ENCODE data around the gene BAZ2B.

BAZ2B gene

DNA sequence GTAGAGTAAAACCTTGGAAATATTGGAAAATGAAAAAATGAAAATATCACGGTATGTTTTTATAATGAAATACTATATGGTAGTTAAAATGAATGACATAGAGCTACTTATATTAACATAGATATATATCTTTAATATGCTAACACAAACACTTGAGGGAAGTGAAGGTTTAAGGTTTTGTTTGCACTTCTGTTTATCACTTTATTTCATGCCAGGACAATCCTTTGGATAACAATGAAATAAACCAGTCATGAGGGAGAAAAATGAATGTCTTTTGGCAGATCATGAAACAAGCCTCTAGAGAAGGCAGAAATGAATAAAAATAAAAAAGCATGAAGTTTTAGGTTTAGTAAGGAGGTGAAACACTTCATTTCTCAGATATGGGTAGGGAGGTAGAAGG lies 89.9 kb downstream of the BAZ2B start:
- no peak overlapping the region for H3K4me3 ChIP-seq (ENCODE audit: control insufficient read depth, low read depth, low read length)
- TF ChIP-seq, protein P1, sequence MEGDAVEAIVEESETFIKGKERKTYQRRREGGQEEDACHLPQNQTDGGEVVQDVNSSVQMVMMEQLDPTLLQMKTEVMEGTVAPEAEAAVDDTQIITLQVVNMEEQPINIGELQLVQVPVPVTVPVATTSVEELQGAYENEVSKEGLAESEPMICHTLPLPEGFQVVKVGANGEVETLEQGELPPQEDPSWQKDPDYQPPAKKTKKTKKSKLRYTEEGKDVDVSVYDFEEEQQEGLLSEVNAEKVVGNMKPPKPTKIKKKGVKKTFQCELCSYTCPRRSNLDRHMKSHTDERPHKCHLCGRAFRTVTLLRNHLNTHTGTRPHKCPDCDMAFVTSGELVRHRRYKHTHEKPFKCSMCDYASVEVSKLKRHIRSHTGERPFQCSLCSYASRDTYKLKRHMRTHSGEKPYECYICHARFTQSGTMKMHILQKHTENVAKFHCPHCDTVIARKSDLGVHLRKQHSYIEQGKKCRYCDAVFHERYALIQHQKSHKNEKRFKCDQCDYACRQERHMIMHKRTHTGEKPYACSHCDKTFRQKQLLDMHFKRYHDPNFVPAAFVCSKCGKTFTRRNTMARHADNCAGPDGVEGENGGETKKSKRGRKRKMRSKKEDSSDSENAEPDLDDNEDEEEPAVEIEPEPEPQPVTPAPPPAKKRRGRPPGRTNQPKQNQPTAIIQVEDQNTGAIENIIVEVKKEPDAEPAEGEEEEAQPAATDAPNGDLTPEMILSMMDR (IDR thresholded peaks at IDR 0.05; ENCODE audit: control insufficient read depth, insufficient read depth, low read depth, low read length, missing control alignments) = no peak
- DNase-seq (ENCODE audit: low read depth) = no peak

DNA sequence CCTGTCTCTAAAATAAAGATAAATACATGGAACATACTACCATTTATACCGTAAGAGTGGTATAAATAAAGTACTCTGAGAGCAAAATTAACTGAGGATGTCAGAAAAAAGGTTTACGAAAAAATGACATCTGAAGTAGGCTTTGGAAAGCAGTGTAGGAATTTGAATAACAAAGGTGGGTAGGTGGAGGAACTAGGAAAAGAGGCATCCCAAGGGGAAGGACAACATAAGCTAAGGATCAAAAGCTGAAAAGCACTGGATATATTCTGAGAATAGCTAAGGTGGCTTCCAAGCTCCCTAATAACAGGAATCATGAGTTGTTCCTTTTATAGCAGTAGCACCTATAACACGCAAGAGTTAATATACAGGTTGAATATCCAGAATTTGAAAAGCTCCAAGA lies 91.3 kb downstream of the BAZ2B start:
- DNase-seq (ENCODE audit: low read depth) = no peak
- TF ChIP-seq, protein P1 (IDR thresholded peaks at IDR 0.05; ENCODE audit: control insufficient read depth, insufficient read depth, low read depth, low read length, missing control alignments) = no peak
- no peak overlapping the region for H3K4me3 ChIP-seq (ENCODE audit: control insufficient read depth, low read depth, low read length)

DNA sequence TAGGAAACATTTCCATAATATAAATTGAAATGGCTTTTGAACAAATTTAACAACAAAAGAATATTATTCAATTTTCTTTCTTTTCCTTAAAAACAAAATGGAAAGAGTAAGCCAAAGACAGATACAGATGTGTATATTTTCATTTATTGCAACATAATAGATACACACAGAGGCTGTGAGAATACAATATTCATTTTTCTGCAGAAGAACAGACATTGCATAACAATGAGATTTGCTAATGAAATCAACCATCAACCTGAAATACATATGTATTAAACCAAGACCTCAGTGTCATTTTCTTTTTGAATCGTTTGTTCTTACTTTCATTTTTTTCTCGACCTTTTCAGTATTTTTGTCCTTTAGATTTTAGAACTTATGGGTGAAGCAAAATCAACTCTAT lies 95.1 kb downstream of the BAZ2B start:
- TF ChIP-seq, protein P1 (IDR thresholded peaks at IDR 0.05; ENCODE audit: control insufficient read depth, insufficient read depth, low read depth, low read length, missing control alignments) = no peak
- no peak overlapping the region for H3K4me3 ChIP-seq (ENCODE audit: control insufficient read depth, low read depth, low read length)

DNA sequence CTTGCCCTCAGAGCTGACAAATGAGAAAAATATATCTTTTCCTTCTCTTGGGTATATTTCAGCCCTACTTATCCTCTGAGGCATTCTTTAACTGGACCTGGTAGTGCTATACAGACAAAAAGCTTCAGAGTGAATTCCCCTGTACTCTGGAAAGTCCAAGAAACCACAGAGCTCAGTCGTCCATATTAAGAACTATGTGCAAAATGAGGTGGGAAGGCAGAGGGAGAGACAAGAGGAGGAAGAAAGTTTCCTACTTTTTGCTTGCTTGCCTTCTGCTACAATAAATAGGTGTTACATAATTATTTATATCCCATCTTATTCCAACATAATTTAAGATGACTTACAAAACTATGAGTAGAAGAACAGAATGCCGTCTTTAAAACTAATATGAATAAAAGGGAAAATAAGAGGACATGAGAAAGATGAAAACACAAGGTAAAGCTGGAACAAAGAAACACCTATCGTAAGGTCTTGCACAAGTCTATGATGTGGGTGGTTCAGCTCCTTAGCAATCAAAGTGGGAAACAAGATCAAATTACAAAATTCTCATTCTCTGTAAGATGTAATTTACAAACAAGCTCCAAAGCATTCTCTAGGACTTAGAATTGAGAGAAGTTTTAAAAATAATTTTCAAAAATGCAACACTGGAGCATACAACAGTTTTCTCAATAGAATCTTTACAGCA lies 97.9 kb downstream of the BAZ2B start:
- no peak for DNase-seq (ENCODE audit: low read depth)

More for the DNA sequence above, 95.1 kb downstream of the BAZ2B start:
- no peak for DNase-seq (ENCODE audit: low read depth)

DNA sequence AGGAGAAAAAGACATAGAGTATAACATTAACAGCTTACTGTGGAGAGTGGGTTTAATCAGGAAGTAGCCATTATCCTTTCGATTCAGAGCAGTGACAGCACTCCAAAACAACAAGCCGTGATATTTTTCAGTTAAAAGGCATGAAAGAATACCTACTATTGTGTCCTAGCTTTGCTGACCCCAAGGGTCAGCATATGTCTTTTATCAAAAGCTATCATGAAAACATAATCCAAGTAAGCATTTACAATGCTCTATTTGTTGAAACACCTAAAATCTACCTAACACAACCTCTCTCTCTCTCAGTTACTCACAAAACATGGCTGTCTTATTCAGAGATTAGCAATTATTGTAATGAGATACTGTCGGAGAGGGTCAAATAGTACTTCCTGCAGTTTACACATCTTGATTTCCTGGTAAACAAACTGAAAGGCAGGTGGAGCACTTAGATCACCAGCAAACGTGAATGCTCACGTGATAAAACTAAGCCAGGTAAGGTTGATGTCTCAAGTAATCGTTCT lies 100.0 kb downstream of the BAZ2B start:
- H3K4me3 ChIP-seq (ENCODE audit: control insufficient read depth, low read depth, low read length) = peak overlapping the region; percentile 23
- no peak for DNase-seq (ENCODE audit: low read depth)
- TF ChIP-seq, protein P1 (IDR thresholded peaks at IDR 0.05; ENCODE audit: control insufficient read depth, insufficient read depth, low read depth, low read length, missing control alignments) = no peak

More for the DNA sequence above, 97.9 kb downstream of the BAZ2B start:
- no peak overlapping the region for H3K4me3 ChIP-seq (ENCODE audit: control insufficient read depth, low read depth, low read length)
- TF ChIP-seq, protein P1 (IDR thresholded peaks at IDR 0.05; ENCODE audit: control insufficient read depth, insufficient read depth, low read depth, low read length, missing control alignments) = no peak

DNA sequence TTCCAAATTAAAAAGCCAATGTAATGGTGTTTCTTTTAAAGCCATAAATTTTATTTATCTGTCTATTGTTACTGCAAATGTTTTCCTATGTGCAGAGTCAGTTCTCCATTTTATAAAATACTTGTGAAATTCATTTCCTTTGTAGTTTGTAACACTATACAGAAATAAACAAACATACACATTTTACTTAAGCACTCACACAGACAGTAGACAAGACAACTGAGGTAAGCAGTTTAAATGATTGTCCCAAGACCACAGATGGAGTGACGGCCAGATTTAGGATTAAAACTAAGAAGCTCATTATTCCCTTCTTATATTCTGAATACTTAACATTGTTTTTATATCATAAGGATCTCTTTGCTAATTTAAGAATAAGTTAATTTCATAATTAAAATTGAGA lies 100.9 kb downstream of the BAZ2B start:
- DNase-seq (ENCODE audit: low read depth) = no peak
- TF ChIP-seq, protein P1 (IDR thresholded peaks at IDR 0.05; ENCODE audit: control insufficient read depth, insufficient read depth, low read depth, low read length, missing control alignments) = no peak
- H3K4me3 ChIP-seq (ENCODE audit: control insufficient read depth, low read depth, low read length) = no peak overlapping the region

Data from AG09309 (cell line).